Measurements from ENCODE around the gene SORBS1. TPM values are rescaled to one million over a fixed set of nuclear protein-coding genes. Genes with fewer than 3 reads are reported as not detected.
A peak's percentile ranks its signal among the peaks of the same experiment; 100 is the strongest.

Gene SORBS1
- total RNA-seq, 4 donors from 2014 or later = 92.2 to 308 (median 150) TPM

GRCh38 chr10:95442341-95442740 is 118.8 kb downstream of the SORBS1 start:
- WGBS, 2 donors (ENCODE audit: low coverage in 1 of 2) = 88% methylated on average over 6 of the region's 7 CpGs; no CpG with 5 or more reads in 1 of the 2 donors
- intact Hi-C loops (cut with DNase I; ENCODE audit: low total_unique reads) = loop anchor here (10.0 kb wide), 1 partner anchor 122 kb away; the partner anchor contains the start of gene SORBS1
- TF ChIP-seq EP300 (IDR thresholded peaks at IDR 0.05; ENCODE audit: low read depth) = no peak
- TF ChIP-seq POLR2A (IDR thresholded peaks at IDR 0.05) = no peak
- no peak for TF ChIP-seq CTCF (IDR thresholded peaks at IDR 0.05)
- TF ChIP-seq POLR2AphosphoS5 (IDR thresholded peaks at IDR 0.05) = no peak
- no peak for DNase-seq
- Histone ChIP-seq H3K36me3 (no peaks in the 10 kb centered on the region), H3K27me3 (no peaks in the 10 kb centered on the region), H3K4me3 (no peak overlapping the region), H3K4me1 (peaks cover 11 to 51% (median 27%) of the 10 kb centered on the region in 4 donors), H3K27ac (peak overlapping the region; percentile 43 to 89 (median 88)), H3K9me3 (no peaks in the 10 kb centered on the region)
- in situ Hi-C loops (cut with MboI; ENCODE audit: low pct_ligation_motif_present in 1 of 4, low pct_unique_long_range_greater_than_20kb in 1 of 4, low sequenced_read_pairs in 3 of 4) = loop anchor here in 1 of 4 donors (25.0 kb wide), 1 partner anchor 395 kb away; no protein-coding TSS in a partner anchor

- Histone ChIP-seq H3K27ac (peak overlapping the region; percentile 43 to 89 (median 88)), H3K9me3 (no peaks in the 10 kb centered on the region), H3K27me3 (no peaks in the 10 kb centered on the region), H3K36me3 (no peaks in the 10 kb centered on the region), H3K4me1 (peaks cover 9 to 43% (median 21%) of the 10 kb centered on the region in 4 donors), H3K4me3 (no peak overlapping the region)
- TF ChIP-seq POLR2A (IDR thresholded peaks at IDR 0.05) = no peak
- TF ChIP-seq EP300 (IDR thresholded peaks at IDR 0.05; ENCODE audit: low read depth) = no peak
- no peak for TF ChIP-seq POLR2AphosphoS5 (IDR thresholded peaks at IDR 0.05)
- TF ChIP-seq CTCF (IDR thresholded peaks at IDR 0.05) = no peak
- in situ Hi-C loops (cut with MboI; ENCODE audit: low pct_ligation_motif_present in 1 of 4, low pct_unique_long_range_greater_than_20kb in 1 of 4, low sequenced_read_pairs in 3 of 4) (loop anchor here in 1 of 4 donors (25.0 kb wide), 1 partner anchor 396 kb away; no protein-coding TSS in a partner anchor), intact Hi-C loops (cut with DNase I; ENCODE audit: low total_unique reads) (loop anchor here (10.0 kb wide), 1 partner anchor 123 kb away; the partner anchor contains the start of gene SORBS1)
- 75 to 86% methylated on average over 1 to 2 of the region's 2 CpGs for WGBS, 2 donors (ENCODE audit: low coverage in 1 of 2)
- no peak for DNase-seq
Observed at GRCh38 chr10:95441547-95441923, 119.6 kb downstream of the SORBS1 start.

- Histone ChIP-seq H3K4me3 (no peak overlapping the region), H3K36me3 (no peaks in the 10 kb centered on the region), H3K9me3 (no peaks in the 10 kb centered on the region), H3K27ac (peak overlapping the region; percentile 27 to 89 (median 88)), H3K27me3 (no peaks in the 10 kb centered on the region), H3K4me1 (peaks cover 9 to 37% (median 18%) of the 10 kb centered on the region in 4 donors)
- no peak for DNase-seq
- in situ Hi-C loops (cut with MboI; ENCODE audit: low pct_ligation_motif_present in 1 of 4, low pct_unique_long_range_greater_than_20kb in 1 of 4, low sequenced_read_pairs in 3 of 4) = loop anchor here in 1 of 4 donors (25.0 kb wide), 1 partner anchor 396 kb away; no protein-coding TSS in a partner anchor
- intact Hi-C loops (cut with DNase I; ENCODE audit: low total_unique reads) = loop anchor here (10.0 kb wide), 1 partner anchor 124 kb away; the partner anchor contains the start of gene SORBS1
- no peak for TF ChIP-seq CTCF (IDR thresholded peaks at IDR 0.05)
- WGBS, 2 donors (ENCODE audit: low coverage in 1 of 2) = 59 to 76% methylated on average over 5 to 7 of the region's 7 CpGs
Observed at GRCh38 chr10:95440756-95441546, 120.2 kb downstream of the SORBS1 start.

GRCh38 chr10:95440038-95440725 is 121.0 kb downstream of the SORBS1 start:
- TF ChIP-seq POLR2A (IDR thresholded peaks at IDR 0.05) (no peak), POLR2AphosphoS5 (IDR thresholded peaks at IDR 0.05) (no peak), EP300 (IDR thresholded peaks at IDR 0.05; ENCODE audit: low read depth) (no peak), CTCF (IDR thresholded peaks at IDR 0.05) (no peak)
- H3K36me3 ChIP-seq = no peaks in the 10 kb centered on the region
- no peaks in the 10 kb centered on the region for H3K27me3 ChIP-seq
- H3K27ac ChIP-seq = peak overlapping the region; percentile 27 to 89 (median 88)
- in situ Hi-C loops (cut with MboI; ENCODE audit: low pct_ligation_motif_present in 1 of 4, low pct_unique_long_range_greater_than_20kb in 1 of 4, low sequenced_read_pairs in 3 of 4) = loop anchor here in 1 of 4 donors (25.0 kb wide), 1 partner anchor 397 kb away; no protein-coding TSS in a partner anchor
- 63 to 72% methylated on average over 2 to 6 of the region's 6 CpGs for WGBS, 2 donors (ENCODE audit: low coverage in 1 of 2)
- no peak for DNase-seq
- H3K4me3 ChIP-seq = no peak overlapping the region
- H3K9me3 ChIP-seq = no peaks in the 10 kb centered on the region
- H3K4me1 ChIP-seq = peaks cover 5 to 29% (median 11%) of the 10 kb centered on the region in 4 donors
- intact Hi-C loops (cut with DNase I; ENCODE audit: low total_unique reads) = loop anchor here (10.0 kb wide), 1 partner anchor 125 kb away; the partner anchor contains the start of gene SORBS1
